ENCODE results near the gene ASTL.
"Not testable (repeated sequence)": the region's sequence is repeated elsewhere in the genome, so short reads cannot be mapped to it uniquely, and the experiment has no call there.

ASTL gene

DNA sequence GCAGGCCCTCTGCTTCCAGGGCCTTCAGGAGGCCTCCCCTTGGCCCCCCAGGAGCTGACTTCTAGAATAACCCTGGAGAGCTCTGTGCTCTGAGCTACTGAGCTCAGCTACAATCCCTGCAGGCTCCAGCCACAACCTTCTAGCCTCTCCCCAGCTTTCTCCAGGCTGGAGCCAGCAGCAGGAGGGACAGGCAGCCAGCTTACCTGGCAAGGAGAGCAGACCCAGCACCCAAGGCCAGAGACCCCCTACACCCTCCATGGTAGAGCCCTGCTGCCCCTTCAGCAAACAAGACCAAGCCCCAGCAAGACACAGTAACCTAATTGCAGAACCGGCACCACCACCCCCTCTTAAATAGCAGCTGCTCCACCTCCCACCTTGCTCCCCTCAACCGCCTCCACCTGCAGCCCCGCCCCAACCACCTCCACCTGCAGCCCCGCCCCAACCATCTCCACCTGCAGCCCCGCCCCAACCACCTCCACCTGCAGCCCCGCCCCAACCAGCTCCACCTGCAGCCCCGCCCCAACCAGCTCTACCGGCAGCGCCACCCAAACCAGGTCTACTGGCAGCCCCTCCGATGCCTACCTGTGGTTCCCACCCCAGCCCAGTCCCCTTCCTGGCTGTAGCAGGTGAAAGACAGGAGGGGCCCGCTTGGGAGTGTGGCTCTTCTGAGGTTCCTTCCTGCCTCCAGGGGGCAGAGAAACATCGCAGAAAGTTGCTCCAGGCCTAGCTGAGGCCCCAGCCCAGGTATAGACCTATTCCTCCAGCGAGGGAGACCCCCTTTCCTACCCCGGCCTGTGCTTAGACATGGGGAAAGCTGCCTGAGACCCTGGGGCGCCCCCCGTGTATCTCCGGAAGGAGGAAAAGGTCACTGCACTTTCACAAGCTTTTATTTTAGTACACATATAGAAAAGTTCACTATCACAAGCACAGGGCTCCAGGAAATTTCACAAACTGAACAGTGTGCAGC, at the start of gene ASTL:
TSS of gene ASTL (minus strand) at position 324 of the 967 bp plus-strand sequence. CDS start at position 258, 66 bp downstream.
- DNase-seq: peak; percentile 17 to 51

DNA sequence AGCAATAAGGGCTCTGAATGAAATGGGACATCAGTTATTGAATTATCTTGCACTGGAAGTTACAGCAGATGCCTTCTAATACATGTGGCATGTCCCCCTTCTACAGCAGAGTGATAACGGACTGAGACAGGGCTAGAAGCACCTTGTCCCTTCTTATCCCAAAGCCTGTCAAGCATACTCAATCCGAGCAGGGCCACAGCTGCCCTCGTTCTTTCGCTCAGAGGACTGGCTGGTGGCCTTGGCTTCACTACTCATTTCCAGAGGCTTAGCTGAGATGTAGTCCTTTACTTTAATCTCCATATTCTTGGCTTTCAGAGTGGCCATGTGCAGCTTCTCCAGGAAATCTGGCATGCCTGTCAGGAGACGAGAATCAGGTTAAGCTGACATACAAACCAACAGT, 48.3 kb upstream of the ASTL start:
- DNase-seq: no peak

DNA sequence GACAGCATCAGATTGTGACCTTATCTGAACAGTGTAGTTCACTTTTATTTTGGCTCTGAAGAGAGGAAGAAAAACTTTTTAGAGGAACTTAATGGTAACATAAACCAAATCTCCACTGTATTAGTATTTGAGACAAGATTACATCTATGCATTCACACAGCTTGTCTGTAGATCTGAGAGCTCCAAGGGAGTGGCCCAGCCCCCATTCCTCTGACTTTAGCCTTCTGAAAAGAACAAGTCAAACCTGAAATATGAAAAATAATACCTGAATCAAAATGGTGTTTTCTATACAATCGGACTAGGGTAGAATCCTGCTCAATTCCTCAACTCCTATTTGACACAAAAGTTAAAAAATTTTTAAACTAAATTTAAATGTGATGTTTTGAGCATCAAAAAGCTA, 47.2 kb upstream of the ASTL start:
- no peak for DNase-seq

DNA sequence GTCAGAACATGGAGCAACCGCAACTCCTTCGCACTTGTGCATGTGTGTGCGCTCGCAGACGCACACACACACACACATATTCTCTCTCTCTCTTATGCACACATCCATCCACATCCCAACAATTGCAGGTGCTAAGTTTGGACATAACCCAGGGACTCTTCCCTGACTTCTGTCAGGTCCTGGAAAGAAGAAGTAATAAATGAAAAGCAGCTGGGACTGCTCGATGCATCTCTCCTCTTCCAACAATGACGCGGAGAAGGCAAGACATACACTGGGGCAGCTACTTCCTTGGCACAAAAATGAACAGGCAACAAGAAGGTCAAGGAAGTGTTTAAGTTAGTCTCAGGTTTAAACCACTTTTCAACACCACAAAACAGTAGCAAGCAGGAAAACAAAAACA, 46.7 kb upstream of the ASTL start:
- no peak for DNase-seq

DNA sequence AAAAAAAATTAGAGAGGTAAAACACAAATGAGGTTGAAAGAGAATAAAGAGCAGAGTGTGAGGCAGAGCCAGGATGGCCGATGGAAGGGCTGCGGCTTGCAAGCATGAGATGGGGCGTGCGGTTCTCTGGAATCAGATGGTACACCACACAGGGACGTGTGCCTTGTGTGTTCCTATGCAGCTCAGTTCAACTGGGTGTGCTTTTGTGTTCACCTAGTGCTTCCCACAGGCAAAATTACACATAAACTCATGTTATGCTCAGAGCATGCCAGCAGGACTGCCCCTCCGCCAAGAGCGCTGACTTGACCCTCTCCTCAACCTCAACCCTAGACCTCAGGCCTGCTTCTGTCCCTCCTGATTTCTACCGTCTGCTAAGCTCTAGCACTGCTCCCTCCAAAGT, 45.9 kb upstream of the ASTL start:
- no peak for DNase-seq

DNA sequence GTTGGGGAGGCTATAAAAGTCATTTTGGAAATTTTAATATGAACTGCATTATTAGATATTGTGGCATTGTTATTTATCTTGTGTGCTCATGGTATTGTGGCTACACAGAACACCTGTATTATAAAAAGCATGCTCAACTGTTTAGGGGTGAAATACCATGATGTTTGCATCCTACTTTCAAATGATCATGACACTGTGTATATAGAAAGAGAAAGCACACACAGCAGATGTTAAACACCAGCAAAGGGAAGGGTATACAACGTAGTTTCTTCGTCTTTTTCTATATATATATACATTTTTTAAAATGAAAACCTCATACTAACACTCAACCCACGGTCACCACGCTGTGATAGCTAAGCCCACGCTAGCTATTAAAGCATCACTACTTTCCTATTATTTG, 43.2 kb upstream of the ASTL start:
- DNase-seq: no peak

DNA sequence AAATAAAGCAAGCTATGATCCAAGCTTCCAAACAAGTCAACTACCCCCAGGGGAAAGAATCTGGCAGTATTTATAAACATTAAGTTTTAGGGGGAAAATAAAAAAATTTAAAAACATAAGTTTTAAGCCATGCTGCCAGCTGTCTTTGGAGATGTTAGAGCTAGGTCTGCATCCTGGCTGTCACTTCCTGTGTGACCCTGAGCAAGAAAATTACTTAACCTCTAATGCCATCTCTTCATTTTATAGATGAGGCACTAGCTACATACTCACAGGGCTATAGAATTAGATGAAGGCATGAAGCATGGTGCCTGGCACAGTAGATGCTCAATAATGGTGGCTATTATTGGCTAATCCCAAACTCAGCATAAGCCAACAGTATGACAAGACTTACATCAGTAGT, 42.2 kb upstream of the ASTL start:
- no peak for DNase-seq

DNA sequence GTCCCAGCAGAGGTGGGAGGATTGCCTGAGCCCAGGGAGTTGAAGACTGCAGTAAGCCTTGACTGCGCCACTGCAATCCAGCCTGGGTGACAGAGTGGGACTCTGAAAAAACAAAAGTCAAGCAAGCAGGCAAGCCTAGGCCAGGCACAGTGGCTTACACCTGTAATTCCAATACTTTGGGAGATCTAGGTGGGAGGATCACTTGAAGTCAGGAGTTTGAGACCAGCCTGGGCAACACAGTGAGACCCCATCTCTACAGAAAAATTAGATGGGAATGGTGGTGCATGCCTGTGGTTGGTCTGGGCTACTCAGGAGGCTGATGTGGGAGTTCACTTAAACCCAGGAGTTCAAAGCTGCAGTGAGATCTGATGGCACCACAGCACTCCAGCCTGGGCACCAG, 41.7 kb upstream of the ASTL start:
- DNase-seq: no peak

DNA sequence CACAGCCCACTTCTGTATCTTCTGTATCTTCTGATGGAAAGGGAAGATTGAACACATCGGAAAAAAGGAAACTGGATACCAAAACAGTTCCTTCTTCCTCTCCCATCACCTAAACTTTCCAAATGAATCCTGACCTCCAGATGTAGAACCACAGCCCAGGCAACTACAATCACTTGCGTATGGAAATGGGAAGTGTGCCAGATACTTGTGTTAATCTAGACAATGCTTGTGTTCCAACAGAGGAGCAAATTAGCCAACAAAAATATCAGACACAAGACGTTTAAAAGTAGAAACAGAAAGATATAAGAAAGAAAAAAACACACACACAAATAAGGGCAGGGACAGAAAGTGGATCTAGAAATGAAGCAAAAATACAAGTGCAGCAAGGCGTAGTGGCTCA, 38.4 kb upstream of the ASTL start:
- DNase-seq: no peak

DNA sequence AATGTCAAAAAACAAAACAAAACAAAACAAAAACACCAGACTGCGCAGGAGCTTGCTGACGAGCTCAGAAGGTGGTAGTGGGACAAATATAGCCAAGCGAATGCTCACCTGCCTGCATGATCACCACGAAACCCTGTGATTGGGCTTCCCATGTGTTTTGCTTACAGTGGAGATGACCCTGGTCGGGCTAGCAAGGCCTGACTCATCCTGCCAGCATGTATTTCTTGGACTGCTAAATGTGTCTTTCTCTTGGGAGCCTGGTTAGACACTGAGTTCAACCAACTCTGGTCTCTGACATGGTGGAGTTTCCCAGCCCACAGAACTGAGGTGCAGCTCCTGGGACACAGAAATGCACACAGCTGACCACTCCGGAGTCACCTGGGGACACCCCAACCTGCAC, 37.6 kb upstream of the ASTL start:
- DNase-seq: no peak

DNA sequence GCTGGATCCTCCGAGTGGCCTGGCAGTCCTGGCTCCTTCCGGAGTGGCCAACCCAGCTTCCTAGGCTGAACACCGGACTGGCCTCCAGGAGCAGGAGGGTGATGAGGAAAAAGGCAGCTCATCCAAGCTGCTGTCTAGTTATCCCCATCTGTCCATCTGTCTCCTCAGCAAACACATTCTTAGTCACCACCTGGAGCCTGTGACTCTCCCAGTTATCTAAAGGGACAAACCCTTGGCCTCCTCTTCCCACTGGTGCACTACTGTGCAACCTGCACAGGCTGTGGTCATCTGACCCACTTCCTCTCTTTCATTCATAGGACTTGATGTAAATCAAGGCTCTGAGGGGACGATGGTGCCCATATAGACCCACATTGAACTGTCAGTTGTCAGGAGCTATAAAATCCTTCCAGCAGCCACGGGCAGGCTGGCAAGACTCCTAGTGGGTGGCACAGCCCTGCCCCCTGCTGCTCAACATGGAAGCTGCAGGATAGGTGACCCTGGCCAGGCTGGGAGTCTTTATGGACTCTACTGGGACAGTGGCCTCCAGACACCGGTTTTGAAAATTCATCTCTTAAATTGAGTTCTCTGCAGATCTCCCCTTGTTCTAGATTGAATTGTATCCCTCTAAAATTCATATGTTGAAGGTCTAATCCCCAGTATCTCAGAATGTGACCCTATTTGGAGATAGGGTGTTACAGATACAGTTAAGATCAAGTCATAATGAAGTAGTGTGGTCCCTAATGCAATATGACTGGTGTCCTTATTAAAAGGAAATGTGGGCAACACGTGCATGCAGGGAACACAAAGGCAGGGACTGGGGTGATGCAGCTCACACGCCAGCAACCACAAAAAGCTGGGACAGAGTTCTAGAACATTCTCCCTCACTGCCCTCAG, 36.2 kb upstream of the ASTL start:
- DNase-seq: peak; percentile 66

DNA sequence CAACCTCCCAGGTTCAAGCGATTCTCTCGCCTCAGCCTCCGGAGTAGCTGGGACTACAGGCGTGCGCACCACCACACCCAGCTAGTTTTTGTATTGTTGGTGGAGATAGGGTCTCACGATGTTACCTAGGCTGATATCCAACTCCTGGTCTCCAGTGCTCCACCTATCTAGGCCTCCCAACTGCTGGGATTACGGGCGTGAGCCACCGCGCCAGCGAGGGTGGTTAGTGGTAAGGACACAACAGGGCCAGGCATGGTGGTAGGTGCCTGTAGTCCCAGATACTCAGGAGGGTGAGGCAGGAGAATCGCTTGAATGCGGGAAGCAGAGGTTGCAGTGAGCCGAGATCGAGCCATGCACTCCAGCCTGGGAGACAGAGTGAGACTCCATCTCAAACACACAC, 33.5 kb upstream of the ASTL start:
- DNase-seq: no peak

DNA sequence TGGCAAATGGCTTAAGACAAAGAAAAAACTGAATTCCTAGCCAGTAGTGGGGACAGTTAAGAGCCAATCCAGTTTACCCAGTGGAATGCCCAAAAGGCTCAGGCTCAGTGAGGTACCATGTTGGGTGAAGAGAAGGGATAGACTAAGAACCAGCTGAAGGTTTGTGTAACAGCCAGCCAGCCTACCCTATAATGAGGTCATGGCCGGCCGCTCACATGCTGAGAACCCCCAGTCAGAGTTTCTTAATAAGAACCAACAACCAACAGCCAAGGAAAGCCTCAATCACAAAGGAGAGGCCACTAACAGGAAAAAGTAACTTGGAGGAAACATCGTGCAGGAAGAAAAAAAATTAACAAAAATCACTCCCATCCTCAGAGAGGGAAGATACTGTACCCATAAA, 32.3 kb upstream of the ASTL start:
- DNase-seq: no peak

DNA sequence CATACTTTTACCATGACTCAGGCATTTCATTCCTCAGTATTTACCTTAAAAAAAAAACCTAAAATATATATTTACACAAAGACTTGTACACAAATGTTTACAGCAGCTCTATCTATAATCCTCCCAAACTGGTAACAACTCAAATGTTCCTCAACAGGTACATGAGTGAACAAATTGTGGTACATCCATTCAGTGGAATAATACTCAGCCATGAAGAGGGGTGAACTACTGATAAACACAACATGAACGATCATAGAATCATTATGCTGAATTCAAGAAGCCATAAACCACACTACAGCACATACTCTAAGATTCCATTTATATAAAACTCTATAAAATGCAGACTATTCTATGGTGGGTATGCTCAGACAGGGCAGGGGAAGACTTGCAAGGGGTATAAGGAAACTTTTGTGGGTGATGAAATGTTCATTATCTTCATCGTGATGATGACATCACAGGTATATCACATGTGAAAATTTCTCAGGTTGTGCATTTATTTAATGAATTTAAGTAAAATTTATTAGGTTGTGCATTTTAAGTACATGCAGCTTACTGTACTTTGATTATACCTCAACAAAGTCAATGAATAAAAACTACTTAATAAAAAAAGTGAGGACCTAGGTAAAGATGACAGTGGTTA, 31.7 kb upstream of the ASTL start:
- no peak for DNase-seq

DNA sequence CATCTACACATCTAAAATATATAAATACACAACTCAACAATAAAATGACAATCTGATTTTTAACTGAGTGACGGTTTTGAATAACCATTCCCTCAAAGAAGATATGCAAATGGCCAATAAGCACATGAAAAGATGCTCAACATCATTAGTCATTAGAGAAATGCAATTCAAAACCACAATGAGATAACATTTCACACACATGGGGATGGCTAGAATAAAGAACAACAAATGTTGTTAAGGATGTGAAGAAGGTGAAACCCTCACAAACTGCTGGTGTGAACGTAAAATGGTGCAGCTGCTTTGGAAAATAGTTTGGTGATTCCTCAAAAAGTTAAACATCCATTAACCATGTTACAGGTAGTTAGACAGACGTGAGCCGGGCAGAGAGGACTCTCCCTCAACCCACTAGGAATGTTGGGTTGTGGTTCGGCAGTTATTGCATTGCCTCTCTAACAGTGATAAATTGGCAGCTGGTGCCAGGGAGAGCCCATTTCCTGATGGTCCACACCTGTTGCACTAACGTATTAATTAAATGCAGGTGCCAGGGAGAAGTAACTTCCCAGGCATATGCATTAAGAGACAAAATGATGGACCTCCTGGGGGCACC, 29.2 kb upstream of the ASTL start:
- no peak for DNase-seq

DNA sequence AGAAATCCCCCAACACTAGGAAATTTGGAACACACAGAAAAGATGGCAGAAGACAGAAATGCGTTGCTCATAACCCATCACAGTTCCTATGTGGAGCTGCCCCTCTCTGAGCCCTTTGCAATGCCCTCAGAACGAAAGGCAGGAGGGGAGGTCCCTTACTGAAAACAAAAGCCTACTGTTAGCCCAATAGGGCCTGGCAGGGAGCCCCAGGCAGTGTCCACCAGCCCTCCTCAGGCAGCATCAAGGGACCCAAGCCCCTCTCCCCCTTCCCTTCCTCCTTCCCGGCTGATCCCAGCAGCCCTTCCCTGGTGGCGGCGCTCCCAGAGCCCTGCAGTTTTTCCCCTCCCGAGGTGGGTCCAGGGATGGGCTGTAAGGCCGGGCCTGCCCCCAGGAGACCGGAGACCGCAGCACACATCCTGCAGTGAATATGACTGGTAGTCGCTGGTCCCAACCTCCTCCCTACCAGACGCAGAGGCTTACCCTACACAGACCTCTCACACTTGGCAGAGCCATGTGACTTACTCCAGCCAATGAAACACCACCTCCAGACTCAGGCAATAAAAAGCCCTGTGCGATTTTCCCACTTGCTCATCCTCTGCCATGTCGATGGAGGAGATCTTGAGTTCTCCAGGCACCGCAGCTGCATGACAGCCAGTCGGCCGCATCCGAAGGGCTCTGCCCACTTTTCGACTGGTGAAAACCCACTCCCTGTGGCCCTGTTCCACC, 26.3 kb upstream of the ASTL start:
- no peak for DNase-seq

DNA sequence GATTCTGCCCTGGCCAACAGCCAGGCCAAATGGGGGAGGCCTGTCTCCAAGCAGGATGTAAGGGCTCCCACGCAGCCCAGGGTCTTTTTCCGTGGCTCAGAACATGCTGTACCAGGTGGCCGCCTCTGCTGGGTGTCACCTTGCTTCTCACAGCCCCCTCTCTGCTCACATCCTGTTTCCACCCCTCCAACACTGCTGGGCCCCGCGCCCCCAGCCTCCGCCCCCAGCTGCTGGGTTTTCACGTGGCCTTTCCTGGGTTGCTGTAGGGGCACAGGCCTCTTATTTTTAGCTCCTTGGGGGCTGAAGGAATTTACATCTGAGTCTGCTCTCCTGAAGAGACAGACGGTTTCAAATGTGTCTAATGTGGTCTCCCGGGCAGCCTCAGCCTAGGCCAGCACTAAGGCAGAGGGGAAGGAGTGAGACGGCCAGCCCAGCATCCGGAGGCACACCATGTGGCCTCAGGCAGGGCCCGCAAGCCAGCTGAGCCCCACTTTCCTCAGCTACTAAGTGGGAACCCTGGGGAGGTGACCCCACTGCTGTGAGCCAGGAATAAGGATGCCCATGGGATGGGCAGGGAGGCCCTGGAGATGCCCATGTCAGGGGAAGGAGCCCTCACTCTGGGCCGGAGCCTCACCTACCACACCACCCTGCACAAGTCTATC, 25.6 kb upstream of the ASTL start:
- DNase-seq: no peak

DNA sequence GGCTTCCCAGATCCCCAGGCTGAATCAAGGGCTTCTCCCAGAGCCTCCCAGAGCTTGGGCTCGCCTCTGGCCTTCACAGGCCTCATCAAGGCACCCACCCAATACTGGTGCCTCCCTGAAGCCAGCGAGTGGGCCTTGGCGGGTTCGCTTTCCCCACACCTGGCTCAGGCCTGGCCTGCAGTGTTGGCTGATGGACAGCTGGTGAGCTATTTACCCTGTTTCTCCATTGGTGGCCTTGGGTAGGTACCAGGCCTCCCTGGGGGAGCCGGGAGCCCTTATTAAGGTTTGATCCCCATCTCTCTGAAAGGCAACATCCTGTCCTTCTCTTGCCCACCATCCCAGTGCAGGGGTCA, 25.1 kb upstream of the ASTL start:
- no peak for DNase-seq

DNA sequence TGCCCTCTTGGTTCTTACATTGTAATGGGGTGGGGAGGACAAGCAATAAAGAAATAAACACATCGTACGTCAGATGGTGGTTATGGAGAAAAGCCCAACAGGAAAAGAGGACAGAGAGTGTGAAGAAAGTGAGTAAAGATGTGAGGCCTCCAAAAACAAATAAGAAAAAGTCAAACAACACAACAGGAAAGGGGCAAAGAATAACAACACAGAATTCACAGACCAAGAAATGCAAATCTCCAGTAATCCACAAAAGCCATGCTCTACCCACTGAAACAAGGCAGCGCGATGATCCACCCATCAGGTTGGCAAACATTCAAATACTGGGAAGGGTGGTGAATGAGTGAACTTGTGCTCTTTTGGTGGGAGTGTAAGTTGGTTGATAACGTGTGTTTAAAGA, 23.6 kb upstream of the ASTL start:
- no peak for DNase-seq

DNA sequence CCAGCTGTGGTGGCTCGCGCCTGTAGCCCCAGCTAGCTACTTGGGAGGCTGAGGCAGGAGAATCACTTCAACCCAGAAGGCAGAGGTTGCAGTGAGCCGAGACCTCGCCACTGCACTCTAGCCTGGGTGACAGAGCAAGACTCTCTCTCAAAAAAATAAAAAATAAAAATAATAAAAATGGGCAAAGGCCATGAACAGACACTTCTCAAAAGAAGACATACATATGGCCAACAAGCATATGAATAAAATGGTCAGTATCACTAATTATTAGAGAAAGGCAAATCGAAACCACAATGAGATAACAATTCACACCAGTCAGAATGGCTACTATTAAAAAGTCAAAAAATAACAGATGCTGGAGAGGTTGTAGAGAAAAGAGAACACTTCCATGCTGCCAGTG, 22.1 kb upstream of the ASTL start:
- DNase-seq: not testable (repeated sequence)

DNA sequence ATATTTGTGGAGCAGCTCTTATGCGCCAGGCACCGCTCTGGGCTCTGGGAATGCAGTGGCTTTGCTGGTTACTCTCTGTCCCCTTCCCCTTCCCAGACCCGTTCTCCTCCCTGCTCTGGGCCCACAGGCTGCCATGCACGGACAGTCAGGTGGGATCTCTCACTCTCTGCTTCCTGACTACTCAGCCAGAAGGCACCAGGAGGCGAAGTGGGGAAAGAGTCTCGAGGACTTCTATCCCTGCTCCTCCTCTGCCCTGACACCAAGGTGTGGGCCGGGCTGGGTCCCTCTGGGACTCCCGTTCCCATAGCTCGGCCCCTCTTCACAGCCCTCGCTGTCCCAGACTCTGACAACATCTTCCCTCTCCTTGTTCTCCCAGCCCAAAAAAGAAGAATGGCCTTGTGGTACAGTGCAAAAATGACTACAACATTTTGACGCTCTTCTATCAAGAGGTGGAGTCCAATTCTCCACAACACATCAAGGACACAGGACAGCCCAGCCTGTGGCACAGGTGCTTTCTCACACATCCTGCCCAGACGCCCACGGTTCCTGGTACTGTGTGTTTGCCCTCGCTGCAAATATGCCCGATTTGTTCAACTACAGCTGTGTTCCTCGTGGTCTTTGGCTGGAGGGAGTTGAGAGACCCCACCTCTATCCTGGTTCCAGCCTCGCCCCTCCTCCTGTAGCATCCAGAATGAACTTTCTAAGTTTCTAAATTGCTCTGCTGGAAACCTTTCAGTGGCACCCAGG, 21.0 kb upstream of the ASTL start:
- no peak for DNase-seq

Measured in AML-193 (cell line).